Measurements from ENCODE around the gene GBGT1. TPM values are rescaled to one million over a fixed set of nuclear protein-coding genes. Genes with fewer than 3 reads are reported as not detected.

Gene GBGT1
- total and polyA plus RNA-seq, 9 of the 15 experiments (the other 6 are each of a cell fraction or from before 2014, with no cell fraction given): 0.55 to 25.8 (median 13.7) TPM

DNA sequence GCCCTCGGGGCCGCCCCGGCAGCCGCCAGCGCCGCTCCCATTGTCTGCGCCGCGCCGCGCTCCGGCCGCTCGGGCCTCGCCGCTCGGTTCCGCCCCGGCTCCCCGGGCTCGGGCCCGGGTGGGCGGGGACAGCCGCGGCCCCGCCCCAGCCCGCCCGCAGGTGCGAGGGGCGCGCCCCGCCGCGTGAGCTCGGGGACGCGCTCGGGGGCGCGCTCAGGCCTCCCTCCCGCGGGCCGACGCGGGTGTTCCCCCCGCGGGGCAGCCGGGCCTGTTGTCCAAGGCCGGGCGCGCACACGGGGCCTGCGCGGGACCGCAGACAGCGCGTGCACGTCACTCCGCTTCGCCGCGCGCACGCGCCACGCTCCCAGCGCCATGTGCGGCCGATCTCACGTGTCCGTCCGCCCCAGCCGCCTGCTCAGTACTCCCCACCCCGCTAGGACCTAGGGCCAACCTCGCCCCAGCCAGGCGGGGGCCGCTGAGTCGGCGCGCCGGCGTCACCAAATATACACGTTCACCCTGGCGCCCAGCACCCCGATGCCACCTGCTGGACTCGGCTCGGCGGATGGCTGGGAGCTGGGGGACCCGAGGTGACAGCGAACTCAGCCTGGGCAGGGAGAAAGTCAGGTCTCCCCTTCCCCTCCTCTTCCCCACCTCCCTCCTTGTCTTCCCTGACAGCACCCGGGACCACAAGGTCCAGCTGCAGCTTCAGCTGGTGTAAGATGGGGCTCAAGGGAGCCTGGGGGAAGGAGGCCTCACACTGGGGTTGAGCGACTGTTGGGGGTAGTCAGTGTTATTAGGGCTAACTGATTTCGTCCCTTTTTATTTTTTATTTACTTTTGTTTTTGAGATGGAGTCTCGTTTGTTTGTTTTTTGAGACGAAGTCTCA lies 14.3 kb downstream of the GBGT1 start (continued):
- no peak for TF ChIP-seq ADNP (tag; IDR thresholded peaks at IDR 0.05)
- peak; percentile 75; the same call in 1 of the 2 replicates for TF ChIP-seq NR4A1 (CRISPR knock-in tag; IDR thresholded peaks at IDR 0.05)
- TF ChIP-seq NR4A1 (tag; IDR thresholded peaks at IDR 0.05): peak; percentile 85
- no peak for TF ChIP-seq KLF10 (CRISPR knock-in tag; IDR thresholded peaks at IDR 0.05)
- TF ChIP-seq, protein P1, sequence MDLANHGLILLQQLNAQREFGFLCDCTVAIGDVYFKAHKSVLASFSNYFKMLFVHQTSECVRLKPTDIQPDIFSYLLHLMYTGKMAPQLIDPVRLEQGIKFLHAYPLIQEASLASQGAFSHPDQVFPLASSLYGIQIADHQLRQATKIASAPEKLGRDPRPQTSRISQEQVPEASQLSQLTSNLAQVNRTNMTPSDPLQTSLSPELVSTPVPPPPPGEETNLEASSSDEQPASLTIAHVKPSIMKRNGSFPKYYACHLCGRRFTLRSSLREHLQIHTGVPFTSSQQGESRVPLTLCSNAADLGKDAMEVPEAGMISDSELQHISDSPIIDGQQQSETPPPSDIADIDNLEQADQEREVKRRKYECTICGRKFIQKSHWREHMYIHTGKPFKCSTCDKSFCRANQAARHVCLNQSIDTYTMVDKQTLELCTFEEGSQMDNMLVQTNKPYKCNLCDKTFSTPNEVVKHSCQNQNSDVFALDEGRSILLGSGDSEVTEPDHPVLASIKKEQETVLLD (IDR thresholded peaks at IDR 0.05): peak; percentile 75
- no peak for TF ChIP-seq POLR2H (tag; IDR thresholded peaks at IDR 0.05; ENCODE audit: low read depth)
- TF ChIP-seq, protein P2, sequence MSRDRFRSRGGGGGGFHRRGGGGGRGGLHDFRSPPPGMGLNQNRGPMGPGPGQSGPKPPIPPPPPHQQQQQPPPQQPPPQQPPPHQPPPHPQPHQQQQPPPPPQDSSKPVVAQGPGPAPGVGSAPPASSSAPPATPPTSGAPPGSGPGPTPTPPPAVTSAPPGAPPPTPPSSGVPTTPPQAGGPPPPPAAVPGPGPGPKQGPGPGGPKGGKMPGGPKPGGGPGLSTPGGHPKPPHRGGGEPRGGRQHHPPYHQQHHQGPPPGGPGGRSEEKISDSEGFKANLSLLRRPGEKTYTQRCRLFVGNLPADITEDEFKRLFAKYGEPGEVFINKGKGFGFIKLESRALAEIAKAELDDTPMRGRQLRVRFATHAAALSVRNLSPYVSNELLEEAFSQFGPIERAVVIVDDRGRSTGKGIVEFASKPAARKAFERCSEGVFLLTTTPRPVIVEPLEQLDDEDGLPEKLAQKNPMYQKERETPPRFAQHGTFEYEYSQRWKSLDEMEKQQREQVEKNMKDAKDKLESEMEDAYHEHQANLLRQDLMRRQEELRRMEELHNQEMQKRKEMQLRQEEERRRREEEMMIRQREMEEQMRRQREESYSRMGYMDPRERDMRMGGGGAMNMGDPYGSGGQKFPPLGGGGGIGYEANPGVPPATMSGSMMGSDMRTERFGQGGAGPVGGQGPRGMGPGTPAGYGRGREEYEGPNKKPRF (IDR thresholded peaks at IDR 0.05; ENCODE audit: low read depth, low read length): no peak
- peak; percentile 53; the same call in 1 of the 2 replicates for TF ChIP-seq NCOR1 (IDR thresholded peaks at IDR 0.05)
- no peak for TF ChIP-seq CBX3 (IDR thresholded peaks at IDR 0.05; ENCODE audit: borderline replicate concordance in 1 of 2, low read length in 2 of 2)
- no peak for TF ChIP-seq BRF2 (IDR thresholded peaks at IDR 0.05; ENCODE audit: borderline replicate concordance, insufficient read depth, insufficient read length)
- no peak for TF ChIP-seq MTF1 (CRISPR knock-in tag; IDR thresholded peaks at IDR 0.05; ENCODE audit: borderline replicate concordance)
- peak; percentile 98 for TF ChIP-seq ERF (CRISPR knock-in tag; IDR thresholded peaks at IDR 0.05)
- TF ChIP-seq ESRRB (CRISPR knock-in tag; IDR thresholded peaks at IDR 0.05; ENCODE audit: borderline replicate concordance): peak; percentile 59; the same call in 1 of the 2 replicates
- TF ChIP-seq, protein P3, sequence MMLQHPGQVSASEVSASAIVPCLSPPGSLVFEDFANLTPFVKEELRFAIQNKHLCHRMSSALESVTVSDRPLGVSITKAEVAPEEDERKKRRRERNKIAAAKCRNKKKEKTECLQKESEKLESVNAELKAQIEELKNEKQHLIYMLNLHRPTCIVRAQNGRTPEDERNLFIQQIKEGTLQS (IDR thresholded peaks at IDR 0.05): no peak
- TF ChIP-seq, protein P3 (CRISPR knock-in tag; conservative IDR thresholded peaks at IDR 0.05): no peak
- peak; percentile 27; the same call in 1 of the 2 replicates for TF ChIP-seq CC2D1A (IDR thresholded peaks at IDR 0.05)
- TF ChIP-seq ZC3H8 (IDR thresholded peaks at IDR 0.05): no peak
- no peak for TF ChIP-seq PURB (CRISPR knock-in tag; IDR thresholded peaks at IDR 0.05; ENCODE audit: low read depth)
- no peak for TF ChIP-seq HMG20B (CRISPR knock-in tag; IDR thresholded peaks at IDR 0.05)
- TF ChIP-seq DPF2 (IDR thresholded peaks at IDR 0.05): no peak; the same call in 1 of the 2 replicates
- TF ChIP-seq ZNF561 (CRISPR knock-in tag; conservative IDR thresholded peaks at IDR 0.05): no peak
- TF ChIP-seq CGGBP1 (CRISPR knock-in tag; IDR thresholded peaks at IDR 0.05): peak; percentile 64
- peak in 1 of 2 experiments; percentile 89; a peak in 2 of 4 replicates for TF ChIP-seq SIN3A (IDR thresholded peaks at IDR 0.05; ENCODE audit: borderline replicate concordance in 2 of 2, control insufficient read depth in 1 of 2, low read depth in 2 of 2, low read length in 2 of 2)

Measured in K562 (cell line).